ENCODE results near the gene FXYD3. TPM values are rescaled to one million over a fixed set of nuclear protein-coding genes. Genes with fewer than 3 reads are reported as not detected.

FXYD3 gene
- polyA plus RNA-seq, 1 donor from 2014 or later, result not detected

DNA sequence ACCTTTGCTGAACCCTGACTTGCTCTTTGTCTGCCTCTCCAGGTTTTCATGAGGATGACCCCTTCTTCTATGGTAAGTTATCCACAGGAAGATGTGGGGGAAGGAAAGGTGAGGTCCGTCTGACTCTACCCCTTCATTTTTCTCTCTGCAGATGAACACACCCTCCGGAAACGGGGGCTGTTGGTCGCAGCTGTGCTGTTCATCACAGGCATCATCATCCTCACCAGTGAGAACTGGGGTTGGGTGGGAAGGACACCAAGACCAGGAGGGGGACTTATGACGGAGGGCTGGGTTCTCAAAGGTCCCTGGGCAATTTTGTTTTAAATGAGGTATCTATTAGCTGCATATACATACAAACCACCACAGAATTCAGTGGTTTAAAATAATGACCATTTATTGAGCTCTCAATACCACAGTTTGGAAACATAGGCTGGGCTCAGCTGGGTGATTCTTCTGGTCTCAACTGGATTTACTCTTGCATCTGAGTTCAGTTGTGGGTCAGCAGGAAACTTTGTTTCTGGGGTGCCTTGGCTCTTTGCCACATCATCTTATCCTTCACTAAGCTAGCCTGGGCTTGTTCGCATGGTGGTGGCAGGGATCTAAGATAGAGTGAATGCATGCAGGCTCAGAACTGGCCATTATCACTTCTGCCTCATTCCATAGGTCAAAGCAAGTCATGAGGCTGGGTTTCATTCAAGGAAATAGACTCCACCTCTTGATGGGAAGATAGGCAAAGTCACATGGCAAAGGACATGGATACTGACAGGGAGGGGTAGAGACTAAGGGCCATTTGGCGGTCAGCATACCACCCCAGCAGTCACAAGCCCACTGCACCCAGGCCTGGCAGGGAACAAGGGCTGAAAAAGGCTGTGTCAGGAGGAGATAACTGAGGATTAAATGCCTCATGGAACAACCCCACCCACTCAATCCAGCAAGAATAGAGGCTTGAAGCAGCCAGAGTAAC, 50.8 kb downstream of the FXYD3 start:
- Histone ChIP-seq H3K27me3 (ENCODE audit: insufficient read depth, low read depth, low read length) (no peaks in the 10 kb centered on the region), H3K4me3 (ENCODE audit: low read length) (no peak overlapping the region), H3K9me3 (ENCODE audit: low read length) (no peaks in the 10 kb centered on the region), H3F3A (ENCODE audit: insufficient read depth, low read length, poor library complexity, severe bottlenecking) (no peaks in the 10 kb centered on the region), H3K9ac (ENCODE audit: low read length) (no peak overlapping the region), H3K27ac (ENCODE audit: low read length) (no peak overlapping the region), H3K4me2 (ENCODE audit: low read length) (no peak overlapping the region), H3K36me3 (ENCODE audit: insufficient read depth, low read length) (no peaks in the 10 kb centered on the region), H3K9me2 (ENCODE audit: insufficient read depth, low read length) (no peaks in the 10 kb centered on the region), H3K79me2 (replicated peaks; ENCODE audit: insufficient read depth, low read length) (no peaks in the 10 kb centered on the region), H4K20me1 (ENCODE audit: insufficient read depth) (no peaks in the 10 kb centered on the region), H2AFZ (ENCODE audit: low read depth, low read length) (no peak overlapping the region)
- no peak for TF ChIP-seq SMC3 (conservative IDR thresholded peaks at IDR 0.05; ENCODE audit: poor library complexity)

GRCh38 chr19:35167251-35168119, 51.9 kb downstream of the FXYD3 start:
- Histone ChIP-seq H3K79me2 (replicated peaks; ENCODE audit: insufficient read depth, low read length) (no peaks in the 10 kb centered on the region), H3K9me3 (ENCODE audit: low read length) (no peaks in the 10 kb centered on the region), H3F3A (ENCODE audit: insufficient read depth, low read length, poor library complexity, severe bottlenecking) (no peaks in the 10 kb centered on the region), H3K9me2 (ENCODE audit: insufficient read depth, low read length) (no peaks in the 10 kb centered on the region), H3K4me3 (ENCODE audit: low read length) (no peak overlapping the region), H4K20me1 (ENCODE audit: insufficient read depth) (no peaks in the 10 kb centered on the region), H3K27me3 (ENCODE audit: insufficient read depth, low read depth, low read length) (no peaks in the 10 kb centered on the region), H3K36me3 (ENCODE audit: insufficient read depth, low read length) (no peaks in the 10 kb centered on the region), H3K27ac (ENCODE audit: low read length) (no peak overlapping the region), H2AFZ (ENCODE audit: low read depth, low read length) (no peak overlapping the region), H3K9ac (ENCODE audit: low read length) (no peak overlapping the region), H3K4me2 (ENCODE audit: low read length) (no peak overlapping the region)
- TF ChIP-seq, protein P1, sequence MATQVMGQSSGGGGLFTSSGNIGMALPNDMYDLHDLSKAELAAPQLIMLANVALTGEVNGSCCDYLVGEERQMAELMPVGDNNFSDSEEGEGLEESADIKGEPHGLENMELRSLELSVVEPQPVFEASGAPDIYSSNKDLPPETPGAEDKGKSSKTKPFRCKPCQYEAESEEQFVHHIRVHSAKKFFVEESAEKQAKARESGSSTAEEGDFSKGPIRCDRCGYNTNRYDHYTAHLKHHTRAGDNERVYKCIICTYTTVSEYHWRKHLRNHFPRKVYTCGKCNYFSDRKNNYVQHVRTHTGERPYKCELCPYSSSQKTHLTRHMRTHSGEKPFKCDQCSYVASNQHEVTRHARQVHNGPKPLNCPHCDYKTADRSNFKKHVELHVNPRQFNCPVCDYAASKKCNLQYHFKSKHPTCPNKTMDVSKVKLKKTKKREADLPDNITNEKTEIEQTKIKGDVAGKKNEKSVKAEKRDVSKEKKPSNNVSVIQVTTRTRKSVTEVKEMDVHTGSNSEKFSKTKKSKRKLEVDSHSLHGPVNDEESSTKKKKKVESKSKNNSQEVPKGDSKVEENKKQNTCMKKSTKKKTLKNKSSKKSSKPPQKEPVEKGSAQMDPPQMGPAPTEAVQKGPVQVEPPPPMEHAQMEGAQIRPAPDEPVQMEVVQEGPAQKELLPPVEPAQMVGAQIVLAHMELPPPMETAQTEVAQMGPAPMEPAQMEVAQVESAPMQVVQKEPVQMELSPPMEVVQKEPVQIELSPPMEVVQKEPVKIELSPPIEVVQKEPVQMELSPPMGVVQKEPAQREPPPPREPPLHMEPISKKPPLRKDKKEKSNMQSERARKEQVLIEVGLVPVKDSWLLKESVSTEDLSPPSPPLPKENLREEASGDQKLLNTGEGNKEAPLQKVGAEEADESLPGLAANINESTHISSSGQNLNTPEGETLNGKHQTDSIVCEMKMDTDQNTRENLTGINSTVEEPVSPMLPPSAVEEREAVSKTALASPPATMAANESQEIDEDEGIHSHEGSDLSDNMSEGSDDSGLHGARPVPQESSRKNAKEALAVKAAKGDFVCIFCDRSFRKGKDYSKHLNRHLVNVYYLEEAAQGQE (IDR thresholded peaks at IDR 0.05; ENCODE audit: borderline replicate concordance), result no peak
- TF ChIP-seq EP300 (conservative IDR thresholded peaks at IDR 0.05; ENCODE audit: poor library complexity, severe bottlenecking), result no peak
- TF ChIP-seq RAD21 (conservative IDR thresholded peaks at IDR 0.05), result no peak
- TF ChIP-seq, protein P2, sequence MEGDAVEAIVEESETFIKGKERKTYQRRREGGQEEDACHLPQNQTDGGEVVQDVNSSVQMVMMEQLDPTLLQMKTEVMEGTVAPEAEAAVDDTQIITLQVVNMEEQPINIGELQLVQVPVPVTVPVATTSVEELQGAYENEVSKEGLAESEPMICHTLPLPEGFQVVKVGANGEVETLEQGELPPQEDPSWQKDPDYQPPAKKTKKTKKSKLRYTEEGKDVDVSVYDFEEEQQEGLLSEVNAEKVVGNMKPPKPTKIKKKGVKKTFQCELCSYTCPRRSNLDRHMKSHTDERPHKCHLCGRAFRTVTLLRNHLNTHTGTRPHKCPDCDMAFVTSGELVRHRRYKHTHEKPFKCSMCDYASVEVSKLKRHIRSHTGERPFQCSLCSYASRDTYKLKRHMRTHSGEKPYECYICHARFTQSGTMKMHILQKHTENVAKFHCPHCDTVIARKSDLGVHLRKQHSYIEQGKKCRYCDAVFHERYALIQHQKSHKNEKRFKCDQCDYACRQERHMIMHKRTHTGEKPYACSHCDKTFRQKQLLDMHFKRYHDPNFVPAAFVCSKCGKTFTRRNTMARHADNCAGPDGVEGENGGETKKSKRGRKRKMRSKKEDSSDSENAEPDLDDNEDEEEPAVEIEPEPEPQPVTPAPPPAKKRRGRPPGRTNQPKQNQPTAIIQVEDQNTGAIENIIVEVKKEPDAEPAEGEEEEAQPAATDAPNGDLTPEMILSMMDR (IDR thresholded peaks at IDR 0.05; ENCODE audit: poor library complexity, severe bottlenecking), result no peak
- no peak for TF ChIP-seq MXI1 (conservative IDR thresholded peaks at IDR 0.05; ENCODE audit: poor library complexity, severe bottlenecking)
- TF ChIP-seq TAF1 (IDR thresholded peaks at IDR 0.05; ENCODE audit: low read depth), result no peak
- no peak for TF ChIP-seq EZH2 (IDR thresholded peaks at IDR 0.05; ENCODE audit: borderline replicate concordance, insufficient read depth, low read length, poor library complexity, severe bottlenecking)
- TF ChIP-seq POLR2AphosphoS5 (IDR thresholded peaks at IDR 0.05), result no peak
- no peak for TF ChIP-seq SMC3 (conservative IDR thresholded peaks at IDR 0.05; ENCODE audit: poor library complexity)
